GM10248 (cell line): Measurements from ENCODE around the gene SESTD1.
A peak's percentile ranks its signal among the peaks of the same experiment; 100 is the strongest.

Experiments
- CTCF ChIA-PET: fragments of 300-600 bp; sonication (Branson Sonifier 250); formaldehyde crosslinking; extraction: SDS; loops from one replicate; lab custom pipeline; 2021; ENCODE audit warnings: antibody characterized with exemption; lab: Yijun Ruan, JAX
- POLR2A ChIA-PET: fragments of 350-650 bp; sonication (Branson Sonifier 250); formaldehyde crosslinking; extraction: SDS; loops from one replicate; lab custom pipeline; 2020; ENCODE audit warnings: antibody characterized with exemption; lab: Yijun Ruan, JAX
- DNase-seq: peaks from one replicate; pipeline ENCODE4 v3.0.0; 2012; ENCODE audit errors: extremely low spot score
- TF ChIP-seq, protein P1 (sequence below): IDR thresholded peaks from 2 replicates; pipeline ENCODE4 v1.5.1; 2012; ENCODE audit warnings: mild to moderate bottlenecking, low read depth; ENCODE audit errors: extremely low read depth, missing control alignments, control extremely low read depth

SESTD1 gene, protein sequence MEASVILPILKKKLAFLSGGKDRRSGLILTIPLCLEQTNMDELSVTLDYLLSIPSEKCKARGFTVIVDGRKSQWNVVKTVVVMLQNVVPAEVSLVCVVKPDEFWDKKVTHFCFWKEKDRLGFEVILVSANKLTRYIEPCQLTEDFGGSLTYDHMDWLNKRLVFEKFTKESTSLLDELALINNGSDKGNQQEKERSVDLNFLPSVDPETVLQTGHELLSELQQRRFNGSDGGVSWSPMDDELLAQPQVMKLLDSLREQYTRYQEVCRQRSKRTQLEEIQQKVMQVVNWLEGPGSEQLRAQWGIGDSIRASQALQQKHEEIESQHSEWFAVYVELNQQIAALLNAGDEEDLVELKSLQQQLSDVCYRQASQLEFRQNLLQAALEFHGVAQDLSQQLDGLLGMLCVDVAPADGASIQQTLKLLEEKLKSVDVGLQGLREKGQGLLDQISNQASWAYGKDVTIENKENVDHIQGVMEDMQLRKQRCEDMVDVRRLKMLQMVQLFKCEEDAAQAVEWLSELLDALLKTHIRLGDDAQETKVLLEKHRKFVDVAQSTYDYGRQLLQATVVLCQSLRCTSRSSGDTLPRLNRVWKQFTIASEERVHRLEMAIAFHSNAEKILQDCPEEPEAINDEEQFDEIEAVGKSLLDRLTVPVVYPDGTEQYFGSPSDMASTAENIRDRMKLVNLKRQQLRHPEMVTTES

DNA sequence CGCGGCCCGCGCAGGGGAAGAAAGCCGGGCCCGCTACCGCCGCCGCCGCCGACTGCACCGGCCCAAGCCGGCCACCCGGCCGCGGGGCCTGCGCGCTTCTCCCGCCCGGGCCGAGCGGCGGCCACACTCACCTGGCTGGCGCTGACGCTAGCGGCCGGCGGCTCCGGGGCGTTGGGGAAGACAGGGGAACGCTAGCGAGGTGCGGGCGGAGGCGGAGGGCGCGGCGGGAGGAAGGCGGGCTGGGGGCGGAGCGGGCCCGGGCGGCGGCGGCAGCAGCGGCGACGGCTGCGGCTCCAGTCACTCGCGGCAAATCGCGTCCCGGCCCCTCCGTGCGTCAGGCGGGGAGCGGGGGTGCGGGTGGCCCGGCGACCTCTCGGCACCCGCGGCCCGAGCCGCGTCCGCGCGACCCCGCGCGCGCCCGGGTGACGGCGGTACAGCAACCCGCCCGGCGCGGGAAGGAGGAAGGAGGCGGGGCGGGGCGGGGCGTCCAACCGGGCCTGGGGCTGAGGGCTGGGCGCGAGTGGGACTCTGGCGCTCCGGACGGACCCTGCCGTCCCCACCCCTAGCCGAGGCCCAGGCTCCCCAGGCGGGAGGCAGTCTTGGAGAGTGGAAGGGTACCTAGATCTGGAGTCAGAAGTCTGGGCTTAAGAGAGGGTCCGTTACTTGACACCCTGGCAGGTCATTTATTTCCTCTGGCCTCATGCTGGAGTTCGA is at the start of gene SESTD1:
Gene SESTD1, minus strand, starts transcription at position 465 of the 714 bp plus-strand sequence. CDS start 72,991 bp downstream, outside the sequence.
- peak; percentile 72 for DNase-seq
- POLR2A ChIA-PET = no interaction called here
- CTCF ChIA-PET = interaction anchor here (1.4 kb wide), 1 partner anchor 15 kb away, joined by 3 read pairs; no protein-coding TSS in a partner anchor
- TF ChIP-seq, protein P1, sequence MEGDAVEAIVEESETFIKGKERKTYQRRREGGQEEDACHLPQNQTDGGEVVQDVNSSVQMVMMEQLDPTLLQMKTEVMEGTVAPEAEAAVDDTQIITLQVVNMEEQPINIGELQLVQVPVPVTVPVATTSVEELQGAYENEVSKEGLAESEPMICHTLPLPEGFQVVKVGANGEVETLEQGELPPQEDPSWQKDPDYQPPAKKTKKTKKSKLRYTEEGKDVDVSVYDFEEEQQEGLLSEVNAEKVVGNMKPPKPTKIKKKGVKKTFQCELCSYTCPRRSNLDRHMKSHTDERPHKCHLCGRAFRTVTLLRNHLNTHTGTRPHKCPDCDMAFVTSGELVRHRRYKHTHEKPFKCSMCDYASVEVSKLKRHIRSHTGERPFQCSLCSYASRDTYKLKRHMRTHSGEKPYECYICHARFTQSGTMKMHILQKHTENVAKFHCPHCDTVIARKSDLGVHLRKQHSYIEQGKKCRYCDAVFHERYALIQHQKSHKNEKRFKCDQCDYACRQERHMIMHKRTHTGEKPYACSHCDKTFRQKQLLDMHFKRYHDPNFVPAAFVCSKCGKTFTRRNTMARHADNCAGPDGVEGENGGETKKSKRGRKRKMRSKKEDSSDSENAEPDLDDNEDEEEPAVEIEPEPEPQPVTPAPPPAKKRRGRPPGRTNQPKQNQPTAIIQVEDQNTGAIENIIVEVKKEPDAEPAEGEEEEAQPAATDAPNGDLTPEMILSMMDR = no peak

- ChIA-PET POLR2A (no interaction called here), CTCF (interaction anchor here (1.0 to 1.2 kb wide), 2 partner anchors 12 to 55 kb away, joined by 3 read pairs; no protein-coding TSS in a partner anchor)
- no peak for DNase-seq
- TF ChIP-seq, protein P1 = no peak
Observed at GRCh38 chr2:179313057-179313456, 48.4 kb upstream of the SESTD1 start.

- POLR2A ChIA-PET = no interaction called here
- TF ChIP-seq, protein P1 = no peak
- CTCF ChIA-PET = no interaction called here
- DNase-seq = no peak
Observed at GRCh38 chr2:179311101-179311500, 46.5 kb upstream of the SESTD1 start.

- POLR2A ChIA-PET = no interaction called here
- TF ChIP-seq, protein P1 = no peak
- CTCF ChIA-PET = no interaction called here
- DNase-seq = no peak
Observed at GRCh38 chr2:179307616-179308371, 43.2 kb upstream of the SESTD1 start.

- ChIA-PET POLR2A (no interaction called here), CTCF (no interaction called here)
- TF ChIP-seq, protein P1 = no peak
- DNase-seq = no peak
Observed at GRCh38 chr2:179305125-179305524, 40.5 kb upstream of the SESTD1 start.
